ENCODE measurements around the gene PTPRG. TPM values are rescaled to one million over a fixed set of nuclear protein-coding genes. Genes with fewer than 3 reads are reported as not detected.

Gene PTPRG
- total RNA-seq, 2 donors from 2014 or later, result 76.5 to 108 TPM

- Mint-ChIP-seq H3K27me3 (ENCODE audit: insufficient read depth) (no peaks in the 10 kb centered on the region), H3K36me3 (ENCODE audit: low read depth) (peaks cover 37% of the 10 kb centered on the region), H3K27ac (no peak overlapping the region), H3K9me3 (no peaks in the 10 kb centered on the region), H3K4me1 (peaks cover 3% of the 10 kb centered on the region), H3K4me3 (no peak overlapping the region)
- Histone ChIP-seq H3K27ac (ENCODE audit: low read depth, low read length) (no peak overlapping the region), H3K4me3 (ENCODE audit: low read length) (no peak overlapping the region), H3K9ac (ENCODE audit: extremely low read depth, low read length, poor library complexity, severe bottlenecking) (no peak overlapping the region), H3K9me3 (ENCODE audit: control insufficient read depth, low read length) (no peaks in the 10 kb centered on the region), H3K4me1 (ENCODE audit: control insufficient read depth, insufficient read depth, low read length) (peaks cover 4% of the 10 kb centered on the region), H3K27me3 (ENCODE audit: control insufficient read depth, insufficient read depth, low read length, poor library complexity, severe bottlenecking) (no peaks in the 10 kb centered on the region), H3K36me3 (ENCODE audit: control insufficient read depth, insufficient read depth, low read length) (peaks cover 20% of the 10 kb centered on the region)
- TF ChIP-seq CTCF (conservative IDR thresholded peaks at IDR 0.05), result no peak
- no peak for DNase-seq
- 88 to 92% methylated on average over 8 to 22 of the region's 22 CpGs for WGBS, 2 experiments (ENCODE audit: insufficient coverage in 1 of 2, insufficient read length in 1 of 2)
Observed at GRCh38 chr3:62203152-62203551, 641.8 kb downstream of the PTPRG start.

- DNase-seq, result no peak
- Histone ChIP-seq H3K9ac (ENCODE audit: extremely low read depth, low read length, poor library complexity, severe bottlenecking) (no peak overlapping the region), H3K9me3 (ENCODE audit: control insufficient read depth, low read length) (no peaks in the 10 kb centered on the region), H3K27ac (ENCODE audit: low read depth, low read length) (no peak overlapping the region), H3K4me3 (ENCODE audit: low read length) (no peak overlapping the region), H3K36me3 (ENCODE audit: control insufficient read depth, insufficient read depth, low read length) (peaks cover 20% of the 10 kb centered on the region), H3K27me3 (ENCODE audit: control insufficient read depth, insufficient read depth, low read length, poor library complexity, severe bottlenecking) (no peaks in the 10 kb centered on the region), H3K4me1 (ENCODE audit: control insufficient read depth, insufficient read depth, low read length) (peaks cover 4% of the 10 kb centered on the region)
- TF ChIP-seq CTCF (conservative IDR thresholded peaks at IDR 0.05), result no peak
- Mint-ChIP-seq H3K27ac (no peak overlapping the region), H3K4me3 (no peak overlapping the region), H3K9me3 (no peaks in the 10 kb centered on the region), H3K36me3 (ENCODE audit: low read depth) (peaks cover 39% of the 10 kb centered on the region), H3K4me1 (peaks cover 3% of the 10 kb centered on the region), H3K27me3 (ENCODE audit: insufficient read depth) (no peaks in the 10 kb centered on the region)
- WGBS, 2 experiments (ENCODE audit: insufficient coverage in 1 of 2, insufficient read length in 1 of 2), result 96 to 100% methylated on average over 5 to 19 of the region's 19 CpGs
Observed at GRCh38 chr3:62203561-62203960, 642.2 kb downstream of the PTPRG start.

- TF ChIP-seq CTCF (conservative IDR thresholded peaks at IDR 0.05), result no peak
- DNase-seq, result no peak
- Histone ChIP-seq H3K36me3 (ENCODE audit: control insufficient read depth, insufficient read depth, low read length) (peaks cover 15% of the 10 kb centered on the region), H3K27me3 (ENCODE audit: control insufficient read depth, insufficient read depth, low read length, poor library complexity, severe bottlenecking) (no peaks in the 10 kb centered on the region), H3K9ac (ENCODE audit: extremely low read depth, low read length, poor library complexity, severe bottlenecking) (no peak overlapping the region), H3K4me1 (ENCODE audit: control insufficient read depth, insufficient read depth, low read length) (peaks cover 4% of the 10 kb centered on the region), H3K27ac (ENCODE audit: low read depth, low read length) (no peak overlapping the region), H3K9me3 (ENCODE audit: control insufficient read depth, low read length) (no peaks in the 10 kb centered on the region), H3K4me3 (ENCODE audit: low read length) (no peak overlapping the region)
- Mint-ChIP-seq H3K4me1 (peaks cover 3% of the 10 kb centered on the region), H3K9me3 (no peaks in the 10 kb centered on the region), H3K27ac (no peak overlapping the region), H3K27me3 (ENCODE audit: insufficient read depth) (no peaks in the 10 kb centered on the region), H3K36me3 (ENCODE audit: low read depth) (peaks cover 31% of the 10 kb centered on the region), H3K4me3 (no peak overlapping the region)
- 94 to 100% methylated on average over 2 of the region's 3 CpGs for WGBS, 2 experiments (ENCODE audit: insufficient coverage in 1 of 2, insufficient read length in 1 of 2)
Observed at GRCh38 chr3:62207197-62207596, 645.8 kb downstream of the PTPRG start.
